HepG2 (cell line): Measurements from ENCODE around the gene RNH1. TPM values are rescaled to one million over a fixed set of nuclear protein-coding genes. Genes with fewer than 3 reads are reported as not detected.

Experiments used
- ARNT2 ChIP-seq: sonication (generic); formaldehyde crosslinking; IDR thresholded peaks from 2 replicates; pipeline ENCODE4 v1.8.0; 2022; ENCODE audit warnings: mild to moderate bottlenecking, low read depth, missing genetic modification reagents, moderate library complexity
- CREB1 ChIP-seq, 2 experiments: fragments of 450-650 bp in 1 of 2; IDR thresholded peaks; 2 replicates each; pipeline ENCODE4 v1.6.1; 2016 to 2017; ENCODE audit warnings: control low read depth in 1 of 2, mild to moderate bottlenecking in 1 of 2, missing compliant biosample characterization in 1 of 2, missing genetic modification characterization in 1 of 2
- GABPA ChIP-seq, 2 experiments: IDR thresholded peaks; 2 replicates each; pipeline ENCODE4 v1.6.1; 2011 to 2016; ENCODE audit warnings: low read depth in 2 of 2, low read length in 1 of 2, missing biosample characterization in 1 of 2, missing genetic modification characterization in 1 of 2
- KDM6A ChIP-seq: IDR thresholded peaks from 2 replicates; pipeline ENCODE4 v1.6.1; 2016; ENCODE audit warnings: low read depth
- LCORL ChIP-seq, 2 experiments: fragments of 450-650 bp in 1 of 2; sonication (generic) in 1 of 2; formaldehyde crosslinking in 1 of 2; IDR thresholded peaks; 2 replicates each; pipeline versions ENCODE4 v1.5.0 to v1.6.1; 2017 to 2020; ENCODE audit warnings: antibody characterized with exemption in 1 of 2, missing genetic modification reagents in 1 of 2
- NKX3-1 ChIP-seq: sonication (generic); formaldehyde crosslinking; IDR thresholded peaks from 2 replicates; pipeline ENCODE4 v1.5.0; 2020; ENCODE audit warnings: missing genetic modification reagents
- POLR2A ChIP-seq, 2 experiments: IDR thresholded peaks; 2 replicates each; pipeline ENCODE4 v1.6.1; 2011; ENCODE audit warnings: low read depth in 2 of 2, low read length in 2 of 2, mild to moderate bottlenecking in 1 of 2, moderate library complexity in 1 of 2; ENCODE audit not compliant: insufficient read depth in 1 of 2
- RXRA ChIP-seq: sonication (generic); formaldehyde crosslinking; IDR thresholded peaks from 2 replicates; pipeline ENCODE4 v1.5.1; 2020; ENCODE audit warnings: missing genetic modification reagents
- TSC22D2 ChIP-seq: sonication (generic); formaldehyde crosslinking; IDR thresholded peaks from 2 replicates; pipeline ENCODE4 v1.5.1; 2020; ENCODE audit warnings: missing genetic modification reagents, mild to moderate bottlenecking, borderline replicate concordance
- YEATS4 ChIP-seq: sonication (generic); formaldehyde crosslinking; IDR thresholded peaks from 2 replicates; pipeline ENCODE4 v1.4.0; 2020; ENCODE audit warnings: missing genetic modification reagents, borderline replicate concordance
- ZNF44 ChIP-seq: sonication (generic); formaldehyde crosslinking; IDR thresholded peaks from 2 replicates; pipeline ENCODE4 v1.5.1; 2020; ENCODE audit warnings: mild to moderate bottlenecking, missing genetic modification reagents
- ZNF451 ChIP-seq: sonication (generic); formaldehyde crosslinking; IDR thresholded peaks from 2 replicates; pipeline ENCODE4 v1.5.0; 2020; ENCODE audit warnings: mild to moderate bottlenecking, missing genetic modification reagents
- ZSCAN25 ChIP-seq: sonication (generic); formaldehyde crosslinking; IDR thresholded peaks from 2 replicates; pipeline ENCODE4 v1.8.0; 2022; ENCODE audit warnings: mild to moderate bottlenecking, missing genetic modification reagents
- polyA plus RNA-seq, 8 experiments: library from polyadenylated mRNA; depleted of rRNA in 3 of 8; stranded (reverse) in 7 of 8; unstranded in 1 of 8; fragments of >200 nt; fragmentation: Illumina TruSeq in 4 of 8; extraction: Trizol in 4 of 8; gene quantifications; 2 replicates each; pipeline versions ENCODE4 v1.2.1 to v1.2.3, GENCODE V29; 2011 to 2016; ENCODE audit warnings: low read depth in 4 of 8, missing spikeins in 1 of 8, mixed read lengths in 1 of 8; ENCODE audit not compliant: insufficient read depth in 1 of 8
- total RNA-seq, 5 experiments: library from RNA; depleted of rRNA; stranded (reverse); fragments of >200 nt; fragmentation: Illumina TruSeq; extraction: Trizol; gene quantifications; 2 replicates each; pipeline ENCODE4 v1.2.3, GENCODE V29; 2016; ENCODE audit warnings: low read depth in 1 of 5
- TF ChIP-seq, protein P1 (sequence below): sonication (generic); formaldehyde crosslinking; IDR thresholded peaks from 2 replicates; pipeline ENCODE4 v1.4.0; 2020; ENCODE audit warnings: low read depth, mild to moderate bottlenecking, missing genetic modification reagents
- TF ChIP-seq, protein P2 (sequence below): sonication (generic); formaldehyde crosslinking; IDR thresholded peaks from 2 replicates; pipeline ENCODE4 v1.5.0; 2020; ENCODE audit warnings: missing genetic modification reagents
- TF ChIP-seq, protein P3 (sequence below): sonication (generic); formaldehyde crosslinking; conservative IDR thresholded peaks from 2 replicates; pipeline ENCODE4 v1.4.0; 2020; ENCODE audit warnings: mild to moderate bottlenecking, missing genetic modification reagents, moderate library complexity
- TF ChIP-seq, protein P4 (sequence below): sonication (generic); formaldehyde crosslinking; IDR thresholded peaks from 2 replicates; pipeline ENCODE4 v1.5.0; 2020; ENCODE audit warnings: mild to moderate bottlenecking, missing genetic modification reagents, borderline replicate concordance

Gene RNH1
- total and polyA plus RNA-seq, 2 of the 13 experiments (the other 11 are each of a cell fraction or from before 2014, with no cell fraction given) = 36.0 to 74.1 TPM

DNA sequence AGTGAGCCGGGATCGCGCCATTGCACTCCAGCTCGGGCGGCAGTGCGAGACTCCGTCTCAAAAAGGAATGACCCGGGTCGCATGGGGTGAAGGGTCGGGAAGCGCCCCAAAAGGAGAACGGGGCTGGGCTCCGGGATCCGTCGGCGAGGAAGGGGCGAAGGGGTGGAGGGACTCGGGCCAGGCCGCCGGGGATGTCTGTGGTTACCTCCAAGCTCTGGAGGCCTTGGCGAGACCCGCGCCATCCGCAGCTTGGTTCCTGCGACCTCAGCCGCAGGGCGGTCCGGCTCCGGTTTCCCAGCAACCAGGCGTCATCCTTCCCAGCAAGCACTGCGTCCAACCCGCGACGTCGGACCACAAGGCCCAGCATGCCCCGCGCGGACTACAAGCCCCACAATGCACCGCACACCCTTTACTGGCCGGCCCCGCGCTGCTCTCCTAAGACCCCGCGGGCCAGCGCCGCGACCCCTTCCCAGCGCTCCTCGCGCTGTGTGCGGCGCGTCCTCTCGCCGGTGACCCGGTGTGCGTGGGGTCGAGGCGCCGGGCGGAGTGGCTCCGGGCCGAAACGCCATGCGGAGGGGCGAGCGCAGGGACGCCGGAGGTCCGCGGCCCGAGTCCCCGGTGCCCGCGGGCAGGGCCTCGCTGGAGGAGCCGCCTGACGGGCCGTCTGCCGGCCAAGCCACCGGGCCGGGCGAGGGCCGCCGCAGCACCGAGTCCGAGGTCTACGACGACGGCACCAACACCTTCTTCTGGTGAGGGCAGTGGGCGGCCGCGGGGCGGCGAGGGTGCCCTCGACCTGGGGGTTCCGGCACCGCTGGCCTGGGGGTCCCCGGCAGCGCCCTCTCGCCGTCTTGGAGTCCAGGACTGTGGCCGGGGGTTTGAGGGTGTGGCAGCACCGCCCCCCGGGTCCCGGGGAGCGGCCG lies 56.9 kb downstream of the RNH1 start, which contains the start of gene PTDSS2 (continued):
- TF ChIP-seq ARNT2 (CRISPR knock-in tag) (no peak; the same call in 1 of the 2 replicates), GABPA (IDR thresholded peaks at IDR 0.05; ENCODE audit: low read depth, low read length) (no peak), GABPA (CRISPR knock-in tag; IDR thresholded peaks at IDR 0.05; ENCODE audit: low read depth) (peak; percentile 77), ZSCAN25 (peak; percentile 82), TSC22D2 (peak; percentile 64), POLR2A (IDR thresholded peaks at IDR 0.05; ENCODE audit: insufficient read depth in 1 of 2, low read depth in 2 of 2, low read length in 2 of 2) (peak in 1 of 2 experiments; percentile 67; a peak in 2 of 4 replicates), KDM6A (CRISPR knock-in tag) (no peak), YEATS4 (CRISPR knock-in tag) (peak; percentile 86; the same call in 1 of the 2 replicates), CREB1 (IDR thresholded peaks at IDR 0.05) (peak; percentile 82), CREB1 (CRISPR knock-in tag; IDR thresholded peaks at IDR 0.05) (no peak), LCORL (IDR thresholded peaks at IDR 0.05) (no peak), LCORL (CRISPR knock-in tag; IDR thresholded peaks at IDR 0.05) (peak; percentile 82), RXRA (CRISPR knock-in tag) (peak; percentile 66), ZNF44 (peak; percentile 86; the same call in 1 of the 2 replicates), ZNF451 (peak; percentile 48; the same call in 1 of the 2 replicates), NKX3-1 (CRISPR knock-in tag) (peak; percentile 65)
- TF ChIP-seq, protein P1, sequence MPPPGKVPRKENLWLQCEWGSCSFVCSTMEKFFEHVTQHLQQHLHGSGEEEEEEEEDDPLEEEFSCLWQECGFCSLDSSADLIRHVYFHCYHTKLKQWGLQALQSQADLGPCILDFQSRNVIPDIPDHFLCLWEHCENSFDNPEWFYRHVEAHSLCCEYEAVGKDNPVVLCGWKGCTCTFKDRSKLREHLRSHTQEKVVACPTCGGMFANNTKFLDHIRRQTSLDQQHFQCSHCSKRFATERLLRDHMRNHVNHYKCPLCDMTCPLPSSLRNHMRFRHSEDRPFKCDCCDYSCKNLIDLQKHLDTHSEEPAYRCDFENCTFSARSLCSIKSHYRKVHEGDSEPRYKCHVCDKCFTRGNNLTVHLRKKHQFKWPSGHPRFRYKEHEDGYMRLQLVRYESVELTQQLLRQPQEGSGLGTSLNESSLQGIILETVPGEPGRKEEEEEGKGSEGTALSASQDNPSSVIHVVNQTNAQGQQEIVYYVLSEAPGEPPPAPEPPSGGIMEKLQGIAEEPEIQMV (CRISPR knock-in tag) = peak; percentile 67; the same call in 1 of the 2 replicates
- TF ChIP-seq, protein P2, sequence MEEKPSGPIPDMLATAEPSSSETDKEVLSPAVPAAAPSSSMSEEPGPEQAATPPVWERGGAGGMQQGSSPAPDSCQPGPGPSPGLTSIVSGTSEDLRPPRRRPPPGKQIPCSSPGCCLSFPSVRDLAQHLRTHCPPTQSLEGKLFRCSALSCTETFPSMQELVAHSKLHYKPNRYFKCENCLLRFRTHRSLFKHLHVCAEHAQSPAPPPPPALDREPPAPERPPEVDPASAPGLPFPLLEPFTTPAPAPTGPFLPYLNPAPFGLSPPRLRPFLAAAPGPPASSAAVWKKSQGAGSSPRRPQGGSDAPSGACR = peak; percentile 84
- TF ChIP-seq, protein P3, sequence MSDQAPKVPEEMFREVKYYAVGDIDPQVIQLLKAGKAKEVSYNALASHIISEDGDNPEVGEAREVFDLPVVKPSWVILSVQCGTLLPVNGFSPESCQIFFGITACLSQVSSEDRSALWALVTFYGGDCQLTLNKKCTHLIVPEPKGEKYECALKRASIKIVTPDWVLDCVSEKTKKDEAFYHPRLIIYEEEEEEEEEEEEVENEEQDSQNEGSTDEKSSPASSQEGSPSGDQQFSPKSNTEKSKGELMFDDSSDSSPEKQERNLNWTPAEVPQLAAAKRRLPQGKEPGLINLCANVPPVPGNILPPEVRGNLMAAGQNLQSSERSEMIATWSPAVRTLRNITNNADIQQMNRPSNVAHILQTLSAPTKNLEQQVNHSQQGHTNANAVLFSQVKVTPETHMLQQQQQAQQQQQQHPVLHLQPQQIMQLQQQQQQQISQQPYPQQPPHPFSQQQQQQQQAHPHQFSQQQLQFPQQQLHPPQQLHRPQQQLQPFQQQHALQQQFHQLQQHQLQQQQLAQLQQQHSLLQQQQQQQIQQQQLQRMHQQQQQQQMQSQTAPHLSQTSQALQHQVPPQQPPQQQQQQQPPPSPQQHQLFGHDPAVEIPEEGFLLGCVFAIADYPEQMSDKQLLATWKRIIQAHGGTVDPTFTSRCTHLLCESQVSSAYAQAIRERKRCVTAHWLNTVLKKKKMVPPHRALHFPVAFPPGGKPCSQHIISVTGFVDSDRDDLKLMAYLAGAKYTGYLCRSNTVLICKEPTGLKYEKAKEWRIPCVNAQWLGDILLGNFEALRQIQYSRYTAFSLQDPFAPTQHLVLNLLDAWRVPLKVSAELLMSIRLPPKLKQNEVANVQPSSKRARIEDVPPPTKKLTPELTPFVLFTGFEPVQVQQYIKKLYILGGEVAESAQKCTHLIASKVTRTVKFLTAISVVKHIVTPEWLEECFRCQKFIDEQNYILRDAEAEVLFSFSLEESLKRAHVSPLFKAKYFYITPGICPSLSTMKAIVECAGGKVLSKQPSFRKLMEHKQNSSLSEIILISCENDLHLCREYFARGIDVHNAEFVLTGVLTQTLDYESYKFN (CRISPR knock-in tag) = peak; percentile 31
- TF ChIP-seq, protein P4, sequence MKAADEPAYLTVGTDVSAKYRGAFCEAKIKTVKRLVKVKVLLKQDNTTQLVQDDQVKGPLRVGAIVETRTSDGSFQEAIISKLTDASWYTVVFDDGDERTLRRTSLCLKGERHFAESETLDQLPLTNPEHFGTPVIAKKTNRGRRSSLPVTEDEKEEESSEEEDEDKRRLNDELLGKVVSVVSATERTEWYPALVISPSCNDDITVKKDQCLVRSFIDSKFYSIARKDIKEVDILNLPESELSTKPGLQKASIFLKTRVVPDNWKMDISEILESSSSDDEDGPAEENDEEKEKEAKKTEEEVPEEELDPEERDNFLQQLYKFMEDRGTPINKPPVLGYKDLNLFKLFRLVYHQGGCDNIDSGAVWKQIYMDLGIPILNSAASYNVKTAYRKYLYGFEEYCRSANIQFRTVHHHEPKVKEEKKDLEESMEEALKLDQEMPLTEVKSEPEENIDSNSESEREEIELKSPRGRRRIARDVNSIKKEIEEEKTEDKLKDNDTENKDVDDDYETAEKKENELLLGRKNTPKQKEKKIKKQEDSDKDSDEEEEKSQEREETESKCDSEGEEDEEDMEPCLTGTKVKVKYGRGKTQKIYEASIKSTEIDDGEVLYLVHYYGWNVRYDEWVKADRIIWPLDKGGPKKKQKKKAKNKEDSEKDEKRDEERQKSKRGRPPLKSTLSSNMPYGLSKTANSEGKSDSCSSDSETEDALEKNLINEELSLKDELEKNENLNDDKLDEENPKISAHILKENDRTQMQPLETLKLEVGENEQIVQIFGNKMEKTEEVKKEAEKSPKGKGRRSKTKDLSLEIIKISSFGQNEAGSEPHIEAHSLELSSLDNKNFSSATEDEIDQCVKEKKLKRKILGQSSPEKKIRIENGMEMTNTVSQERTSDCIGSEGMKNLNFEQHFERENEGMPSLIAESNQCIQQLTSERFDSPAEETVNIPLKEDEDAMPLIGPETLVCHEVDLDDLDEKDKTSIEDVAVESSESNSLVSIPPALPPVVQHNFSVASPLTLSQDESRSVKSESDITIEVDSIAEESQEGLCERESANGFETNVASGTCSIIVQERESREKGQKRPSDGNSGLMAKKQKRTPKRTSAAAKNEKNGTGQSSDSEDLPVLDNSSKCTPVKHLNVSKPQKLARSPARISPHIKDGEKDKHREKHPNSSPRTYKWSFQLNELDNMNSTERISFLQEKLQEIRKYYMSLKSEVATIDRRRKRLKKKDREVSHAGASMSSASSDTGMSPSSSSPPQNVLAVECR (CRISPR knock-in tag) = peak; percentile 94
